Measurements from ENCODE around the gene TRIP13.

GRCh38 chr5:859798-860296, 32.8 kb upstream of the TRIP13 start:
- TF ChIP-seq POLR2A (IDR thresholded peaks at IDR 0.05) (no peak), CTCF (IDR thresholded peaks at IDR 0.05) (no peak)

Measured in thyroid gland (tissue), 4 donors.